ENCODE results near the gene NCEH1. TPM values are rescaled to one million over a fixed set of nuclear protein-coding genes. Genes with fewer than 3 reads are reported as not detected.
"Not testable (repeated sequence)": the region's sequence is repeated elsewhere in the genome, so short reads cannot be mapped to it uniquely, and the experiment has no call there.

The NCEH1 gene
- total RNA-seq, 2 donors from 2014 or later, result 6.9 to 10.1 TPM

DNA sequence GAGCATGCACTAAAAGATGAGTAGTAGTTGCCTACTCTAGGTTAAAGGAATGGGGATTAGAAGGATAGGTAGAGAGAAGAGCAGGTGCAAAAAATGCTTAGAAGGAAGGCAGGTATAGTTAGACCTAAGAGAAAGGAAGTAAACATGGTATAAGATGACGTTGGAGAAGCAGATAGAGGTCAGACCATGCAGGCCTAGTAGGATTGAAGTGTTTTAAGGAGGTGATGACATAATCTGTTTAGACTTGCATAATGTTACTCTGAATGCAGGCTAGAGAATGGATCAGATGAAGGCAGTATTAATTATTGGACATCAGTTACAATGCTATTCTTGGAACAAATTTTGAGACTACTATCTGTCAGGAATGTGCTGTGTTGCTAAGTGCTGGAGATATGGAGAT is 28.6 kb upstream of the NCEH1 start:
- Histone ChIP-seq H3K27me3 (no peaks in the 10 kb centered on the region), H3K4me1 (no peaks in the 10 kb centered on the region), H3K4me3 (no peak overlapping the region), H3K9me3 (no peaks in the 10 kb centered on the region), H3K36me3 (replicated peaks in 1 of 2; ENCODE audit: insufficient read depth in 1 of 2, low read depth in 2 of 2) (no peaks in the 10 kb centered on the region), H3K27ac (no peak overlapping the region)
- no peak for ATAC-seq
- TF ChIP-seq POLR2A (IDR thresholded peaks at IDR 0.05), result no peak
- TF ChIP-seq, protein P1, sequence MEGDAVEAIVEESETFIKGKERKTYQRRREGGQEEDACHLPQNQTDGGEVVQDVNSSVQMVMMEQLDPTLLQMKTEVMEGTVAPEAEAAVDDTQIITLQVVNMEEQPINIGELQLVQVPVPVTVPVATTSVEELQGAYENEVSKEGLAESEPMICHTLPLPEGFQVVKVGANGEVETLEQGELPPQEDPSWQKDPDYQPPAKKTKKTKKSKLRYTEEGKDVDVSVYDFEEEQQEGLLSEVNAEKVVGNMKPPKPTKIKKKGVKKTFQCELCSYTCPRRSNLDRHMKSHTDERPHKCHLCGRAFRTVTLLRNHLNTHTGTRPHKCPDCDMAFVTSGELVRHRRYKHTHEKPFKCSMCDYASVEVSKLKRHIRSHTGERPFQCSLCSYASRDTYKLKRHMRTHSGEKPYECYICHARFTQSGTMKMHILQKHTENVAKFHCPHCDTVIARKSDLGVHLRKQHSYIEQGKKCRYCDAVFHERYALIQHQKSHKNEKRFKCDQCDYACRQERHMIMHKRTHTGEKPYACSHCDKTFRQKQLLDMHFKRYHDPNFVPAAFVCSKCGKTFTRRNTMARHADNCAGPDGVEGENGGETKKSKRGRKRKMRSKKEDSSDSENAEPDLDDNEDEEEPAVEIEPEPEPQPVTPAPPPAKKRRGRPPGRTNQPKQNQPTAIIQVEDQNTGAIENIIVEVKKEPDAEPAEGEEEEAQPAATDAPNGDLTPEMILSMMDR (IDR thresholded peaks at IDR 0.05), result no peak
- WGBS, 2 donors, result 26 to 38% methylated on average over 1 of the region's 1 CpG
- DNase-seq, result no peak
- intact Hi-C loops (cut with DNase I), result no loop called here

DNA sequence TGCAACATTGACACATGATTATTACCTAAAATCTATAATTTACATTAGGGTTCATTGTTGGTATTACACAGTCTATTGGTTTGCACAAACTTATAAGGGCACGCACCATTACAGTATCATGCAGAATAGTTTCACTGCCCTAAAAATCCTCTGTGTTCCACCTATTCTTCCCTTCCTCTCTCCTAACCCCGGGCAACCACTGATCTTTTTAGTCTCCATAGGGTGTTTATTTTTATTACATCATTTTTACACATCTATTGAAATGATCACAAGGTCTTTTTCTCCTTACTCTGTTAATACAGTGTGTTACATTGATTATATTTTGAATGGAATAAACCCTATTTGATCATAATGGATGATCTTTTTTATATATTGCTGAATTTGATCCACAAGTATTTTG is 24.1 kb upstream of the NCEH1 start:
- DNase-seq (no peak), ATAC-seq (no peak)
- Histone ChIP-seq H3K4me1 (no peaks in the 10 kb centered on the region), H3K27me3 (no peaks in the 10 kb centered on the region), H3K36me3 (replicated peaks in 1 of 2; ENCODE audit: insufficient read depth in 1 of 2, low read depth in 2 of 2) (no peaks in the 10 kb centered on the region), H3K27ac (no peak overlapping the region), H3K4me3 (no peak overlapping the region), H3K9me3 (no peaks in the 10 kb centered on the region)
- no peak for TF ChIP-seq POLR2A (IDR thresholded peaks at IDR 0.05)
- TF ChIP-seq, protein P1 (IDR thresholded peaks at IDR 0.05), result no peak
- 80 to 93% methylated on average over 2 of the region's 2 CpGs for WGBS, 2 donors
- intact Hi-C loops (cut with DNase I), result no loop called here

DNA sequence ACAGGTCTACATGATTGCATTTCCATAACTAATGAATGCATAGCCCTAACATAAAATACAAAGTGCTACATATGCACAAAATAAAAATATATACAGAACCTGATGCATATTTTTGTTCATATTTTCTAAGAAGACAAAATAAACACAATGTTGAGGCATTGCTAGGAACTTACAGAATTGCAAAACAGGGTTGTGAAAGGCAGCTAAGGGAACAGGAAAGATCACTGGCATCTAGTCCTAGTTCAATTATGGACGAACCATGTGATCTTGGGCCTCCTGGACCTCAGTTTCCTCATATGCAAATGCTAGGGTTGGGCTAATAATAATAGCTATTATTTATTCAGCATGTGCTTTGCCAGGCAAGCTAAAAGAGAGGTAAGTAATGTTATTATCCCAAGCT is 15.5 kb upstream of the NCEH1 start:
- no peaks in the 10 kb centered on the region for H3K36me3 ChIP-seq (replicated peaks in 1 of 2; ENCODE audit: insufficient read depth in 1 of 2, low read depth in 2 of 2)
- no peak overlapping the region for H3K4me3 ChIP-seq
- no peaks in the 10 kb centered on the region for H3K9me3 ChIP-seq
- no peak for ATAC-seq
- WGBS, 2 donors, result 56 to 63% methylated on average over 1 of the region's 1 CpG
- no peaks in the 10 kb centered on the region for H3K4me1 ChIP-seq
- H3K27ac ChIP-seq, result no peak overlapping the region
- intact Hi-C loops (cut with DNase I), result no loop called here
- DNase-seq, result no peak
- TF ChIP-seq, protein P1 (IDR thresholded peaks at IDR 0.05), result no peak
- TF ChIP-seq POLR2A (IDR thresholded peaks at IDR 0.05), result no peak
- no peaks in the 10 kb centered on the region for H3K27me3 ChIP-seq

DNA sequence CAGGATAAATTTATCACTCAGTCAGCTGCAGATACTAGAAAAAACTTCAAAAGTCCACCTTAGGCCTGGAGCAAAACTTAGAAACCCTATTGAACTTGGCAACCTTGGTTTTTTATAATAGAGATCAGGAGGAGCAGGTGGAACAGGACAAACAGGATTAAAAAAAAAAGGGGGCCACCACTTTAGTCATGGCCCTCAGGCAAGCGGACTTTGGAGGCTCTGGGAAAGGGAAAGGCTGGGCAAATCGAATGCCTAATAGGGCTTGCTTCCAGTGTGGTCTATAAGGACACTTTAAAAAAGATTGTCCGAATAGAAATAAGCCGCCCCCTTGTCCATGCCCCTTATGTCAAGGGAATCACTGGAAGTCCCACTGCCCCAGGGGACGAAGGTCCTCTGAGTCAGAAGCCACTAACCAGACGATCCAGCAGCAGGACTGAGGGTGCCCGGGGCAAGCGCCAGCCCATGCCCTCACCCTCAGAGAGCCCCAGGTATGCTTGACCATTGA is 11.7 kb upstream of the NCEH1 start:
- not testable (repeated sequence) for H3K27ac ChIP-seq; H3K36me3 ChIP-seq (replicated peaks in 1 of 2; ENCODE audit: insufficient read depth in 1 of 2, low read depth in 2 of 2)

DNA sequence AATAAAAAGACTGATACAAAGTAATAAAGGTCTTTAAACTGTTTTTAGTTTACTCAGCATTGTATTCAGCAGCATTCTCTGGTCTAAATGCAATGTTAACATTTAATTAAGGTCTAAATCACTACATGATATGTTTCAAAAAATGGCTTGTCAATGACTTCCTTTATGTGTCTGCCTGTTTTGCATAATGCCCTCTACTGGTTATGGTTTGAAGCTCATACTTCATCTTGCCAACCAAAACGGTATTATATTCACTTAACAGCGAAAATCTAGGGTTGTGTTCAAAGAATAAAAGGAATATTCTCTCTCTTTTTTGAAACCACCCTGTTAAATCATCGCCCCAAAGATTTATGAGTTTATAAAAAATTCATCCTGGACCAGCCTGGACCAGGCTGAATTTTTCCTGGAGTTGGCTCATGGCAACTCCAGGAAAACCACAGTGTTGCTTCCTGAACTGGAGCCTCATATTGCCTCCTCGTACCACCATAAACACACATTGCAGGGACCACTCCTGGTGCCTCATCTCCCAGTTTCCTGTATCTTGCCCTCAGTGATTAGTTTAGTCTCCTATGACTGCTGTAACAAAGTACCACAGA is 6.7 kb upstream of the NCEH1 start:
- no peaks in the 10 kb centered on the region for H3K4me1 ChIP-seq
- DNase-seq (no peak), ATAC-seq (no peak)
- intact Hi-C loops (cut with DNase I), result no loop called here
- no peak overlapping the region for H3K4me3 ChIP-seq
- 59 to 64% methylated on average over 4 of the region's 4 CpGs for WGBS, 2 donors
- no peak overlapping the region for H3K27ac ChIP-seq
- H3K9me3 ChIP-seq, result no peaks in the 10 kb centered on the region
- H3K27me3 ChIP-seq, result no peaks in the 10 kb centered on the region
- H3K36me3 ChIP-seq (replicated peaks in 1 of 2; ENCODE audit: insufficient read depth in 1 of 2, low read depth in 2 of 2), result no peaks in the 10 kb centered on the region
- TF ChIP-seq, protein P1 (IDR thresholded peaks at IDR 0.05), result peak in 3 of 7 experiments; percentile 12 to 20 (median 13)
- no peak for TF ChIP-seq POLR2A (IDR thresholded peaks at IDR 0.05)

More for the DNA sequence above, 11.7 kb upstream of the NCEH1 start:
- H3K9me3 ChIP-seq; intact Hi-C loops (cut with DNase I); H3K27me3 ChIP-seq; ATAC-seq; DNase-seq; H3K4me1 ChIP-seq; H3K4me3 ChIP-seq: not testable (repeated sequence)
- WGBS, 2 donors, result 49 to 66% methylated on average over 4 to 8 of the region's 8 CpGs
